ENCODE data around the gene KIF24. TPM values are rescaled to one million over a fixed set of nuclear protein-coding genes. Genes with fewer than 3 reads are reported as not detected.

The KIF24 gene
- total RNA-seq, 1 experiment from 2014 or later, result 4.2 TPM

DNA sequence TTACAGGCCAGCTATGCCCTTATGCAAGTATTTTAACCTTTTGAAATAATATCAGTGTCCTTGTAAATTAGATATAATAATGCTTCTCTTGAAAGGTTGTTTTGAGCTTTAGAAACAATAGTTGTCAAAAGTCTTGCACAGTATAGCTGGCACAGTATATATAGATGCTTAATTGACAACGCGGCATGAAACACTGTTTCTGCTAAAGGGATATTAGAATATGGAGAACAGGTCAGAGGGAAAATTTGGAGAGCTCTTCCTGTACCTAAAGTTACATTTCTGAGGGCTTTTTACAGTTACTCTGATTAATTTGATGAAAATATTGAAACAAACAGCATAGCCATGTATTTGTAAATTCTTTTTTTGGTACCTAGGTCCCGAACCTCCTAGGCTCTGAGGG lies 4.8 kb upstream of the KIF24 start:
- no TSS peak for BruUV-seq (replicated peaks)
- no peak for DNase-seq
- Mint-ChIP-seq H3K9me3 (ENCODE audit: low read depth, unreplicated experiment) (no peaks in the 10 kb centered on the region), H3K27me3 (ENCODE audit: unreplicated experiment) (no peaks in the 10 kb centered on the region), H3K4me3 (ENCODE audit: low read depth, unreplicated experiment) (no peak overlapping the region), H3K27ac (ENCODE audit: unreplicated experiment) (no peak overlapping the region), H3K36me3 (ENCODE audit: insufficient read depth, unreplicated experiment) (peaks cover 14% of the 10 kb centered on the region), H3K4me1 (ENCODE audit: low read depth, unreplicated experiment) (peaks cover 7% of the 10 kb centered on the region)
- TF ChIP-seq, protein P1, sequence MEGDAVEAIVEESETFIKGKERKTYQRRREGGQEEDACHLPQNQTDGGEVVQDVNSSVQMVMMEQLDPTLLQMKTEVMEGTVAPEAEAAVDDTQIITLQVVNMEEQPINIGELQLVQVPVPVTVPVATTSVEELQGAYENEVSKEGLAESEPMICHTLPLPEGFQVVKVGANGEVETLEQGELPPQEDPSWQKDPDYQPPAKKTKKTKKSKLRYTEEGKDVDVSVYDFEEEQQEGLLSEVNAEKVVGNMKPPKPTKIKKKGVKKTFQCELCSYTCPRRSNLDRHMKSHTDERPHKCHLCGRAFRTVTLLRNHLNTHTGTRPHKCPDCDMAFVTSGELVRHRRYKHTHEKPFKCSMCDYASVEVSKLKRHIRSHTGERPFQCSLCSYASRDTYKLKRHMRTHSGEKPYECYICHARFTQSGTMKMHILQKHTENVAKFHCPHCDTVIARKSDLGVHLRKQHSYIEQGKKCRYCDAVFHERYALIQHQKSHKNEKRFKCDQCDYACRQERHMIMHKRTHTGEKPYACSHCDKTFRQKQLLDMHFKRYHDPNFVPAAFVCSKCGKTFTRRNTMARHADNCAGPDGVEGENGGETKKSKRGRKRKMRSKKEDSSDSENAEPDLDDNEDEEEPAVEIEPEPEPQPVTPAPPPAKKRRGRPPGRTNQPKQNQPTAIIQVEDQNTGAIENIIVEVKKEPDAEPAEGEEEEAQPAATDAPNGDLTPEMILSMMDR (IDR thresholded peaks at IDR 0.05; ENCODE audit: unreplicated experiment), result no peak
- CTCF ChIA-PET, result interaction anchor here (0.8 kb wide), 1 partner anchor 42 kb away, joined by 3 read pairs; no protein-coding TSS in a partner anchor
- intact Hi-C loops (cut with micrococcal nuclease; ENCODE audit: unreplicated experiment), result loop anchor here (2.0 kb wide), 1 partner anchor 45 kb away; no protein-coding TSS in a partner anchor

DNA sequence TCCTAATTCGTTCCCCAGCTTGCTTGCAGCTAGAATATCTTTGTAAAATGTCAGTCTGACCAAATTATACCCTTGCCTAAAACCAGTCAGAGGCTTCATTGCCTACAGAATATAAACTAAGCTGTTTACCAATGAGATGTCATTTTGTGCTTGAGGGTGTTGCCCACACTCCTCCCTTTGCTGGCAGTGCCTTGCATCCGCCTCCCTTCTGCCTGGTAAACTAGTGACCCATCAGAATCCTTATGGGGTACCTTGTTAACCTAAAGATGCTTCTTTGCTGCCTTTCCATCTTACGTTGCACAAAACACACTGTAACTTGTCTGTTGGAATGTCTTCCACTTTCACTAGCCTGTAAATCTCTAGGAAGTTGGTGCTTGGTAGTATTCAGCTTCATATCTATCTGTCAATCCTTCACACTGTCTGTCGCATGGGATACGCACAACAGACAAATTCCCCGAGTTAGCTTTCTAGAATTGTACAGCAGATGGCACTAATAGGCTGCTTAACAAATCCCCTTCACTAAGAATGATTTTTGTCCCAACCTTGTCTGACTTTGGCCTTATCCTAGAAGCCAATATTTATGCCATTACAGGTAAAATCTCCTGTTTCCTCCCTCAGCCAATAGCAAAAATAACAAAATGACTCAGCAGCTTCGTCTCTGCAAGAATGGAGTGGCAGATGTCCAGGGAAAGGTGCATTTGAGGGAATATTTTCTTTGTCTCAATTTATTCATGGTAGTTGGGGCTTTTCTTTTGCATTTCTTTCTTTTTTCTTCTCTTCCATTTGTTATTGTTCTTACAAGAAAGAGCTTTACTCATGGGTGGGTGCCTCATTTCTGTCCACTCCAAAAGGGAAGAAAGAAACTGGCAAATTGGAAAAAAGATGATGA lies 3.3 kb upstream of the KIF24 start:
- CTCF ChIA-PET, result interaction anchor here (0.9 to 1.6 kb wide), 2 partner anchors 44 to 47 kb away, joined by 5 read pairs; partner anchors contain the start of gene MYORG
- peaks cover 19% of the 10 kb centered on the region for H3K36me3 Mint-ChIP-seq (ENCODE audit: insufficient read depth, unreplicated experiment)
- no peaks in the 10 kb centered on the region for H3K9me3 Mint-ChIP-seq (ENCODE audit: low read depth, unreplicated experiment)
- no peak overlapping the region for H3K27ac Mint-ChIP-seq (ENCODE audit: unreplicated experiment)
- H3K27me3 Mint-ChIP-seq (ENCODE audit: unreplicated experiment), result no peaks in the 10 kb centered on the region
- no peak overlapping the region for H3K4me3 Mint-ChIP-seq (ENCODE audit: low read depth, unreplicated experiment)
- H3K4me1 Mint-ChIP-seq (ENCODE audit: low read depth, unreplicated experiment), result peaks cover 14% of the 10 kb centered on the region
- DNase-seq, result no peak
- no TSS peak for BruUV-seq (replicated peaks)
- intact Hi-C loops (cut with micrococcal nuclease; ENCODE audit: unreplicated experiment), result loop anchor here (2.0 kb wide), 1 partner anchor 46 kb away; no protein-coding TSS in a partner anchor
- TF ChIP-seq, protein P1 (IDR thresholded peaks at IDR 0.05; ENCODE audit: unreplicated experiment), result no peak

DNA sequence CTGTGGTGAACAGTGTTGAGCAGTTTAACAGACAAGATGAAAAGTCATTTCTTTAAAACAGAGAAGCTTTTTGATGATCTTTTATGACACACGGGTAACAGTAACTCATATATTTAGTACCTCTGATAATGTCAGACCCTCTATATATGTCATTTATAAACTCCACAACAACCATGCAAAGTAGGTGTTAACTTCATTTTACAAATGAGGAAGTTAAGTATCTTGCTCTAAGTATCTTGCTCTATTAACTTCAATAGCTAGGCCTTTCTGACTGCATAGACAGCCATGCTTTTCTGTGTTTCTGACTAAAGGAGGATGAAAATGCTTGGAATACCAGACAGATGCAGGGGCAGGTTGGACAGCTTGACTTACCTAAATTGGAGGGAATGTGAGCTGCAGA lies 2.1 kb upstream of the KIF24 start:
- no peaks in the 10 kb centered on the region for H3K9me3 Mint-ChIP-seq (ENCODE audit: low read depth, unreplicated experiment)

DNA sequence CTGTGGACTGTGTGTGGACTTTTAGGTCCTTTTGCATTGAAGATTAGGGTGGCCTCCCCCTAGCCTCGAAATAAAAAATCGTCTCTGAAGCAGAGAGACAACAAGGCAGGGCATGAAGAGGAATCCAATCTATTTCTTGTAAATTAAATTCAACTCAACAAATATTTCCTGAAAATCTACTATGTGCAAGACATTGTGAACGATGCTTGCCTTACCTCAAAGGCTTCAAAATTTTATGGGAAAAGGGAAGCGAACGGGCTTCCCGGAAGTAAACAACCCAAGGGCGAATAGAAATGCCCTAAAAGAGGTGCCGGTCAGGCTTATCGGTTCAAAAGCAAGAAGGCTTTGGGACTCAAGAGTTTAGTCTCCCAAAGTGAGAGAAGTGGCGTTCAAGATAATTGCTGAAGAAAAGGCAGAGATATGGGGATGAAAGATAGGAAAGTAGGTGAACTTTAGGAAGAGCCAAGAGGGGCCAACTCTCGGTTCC lies 525 bp downstream of the KIF24 start:
- TSS peak; percentile 69 for BruUV-seq (replicated peaks)
- Mint-ChIP-seq H3K27me3 (ENCODE audit: unreplicated experiment) (no peaks in the 10 kb centered on the region), H3K27ac (ENCODE audit: unreplicated experiment) (peak overlapping the region; percentile 87), H3K36me3 (ENCODE audit: insufficient read depth, unreplicated experiment) (peaks cover 19% of the 10 kb centered on the region), H3K4me1 (ENCODE audit: low read depth, unreplicated experiment) (peaks cover 15% of the 10 kb centered on the region), H3K4me3 (ENCODE audit: low read depth, unreplicated experiment) (peak overlapping the region; percentile 89), H3K9me3 (ENCODE audit: low read depth, unreplicated experiment) (no peaks in the 10 kb centered on the region)
- intact Hi-C loops (cut with micrococcal nuclease; ENCODE audit: unreplicated experiment), result no loop called here
- DNase-seq, result no peak
- CTCF ChIA-PET, result no interaction called here
- TF ChIP-seq, protein P1 (IDR thresholded peaks at IDR 0.05; ENCODE audit: unreplicated experiment), result no peak

More for the DNA sequence above, 2.1 kb upstream of the KIF24 start:
- H3K27me3 Mint-ChIP-seq (ENCODE audit: unreplicated experiment), result no peaks in the 10 kb centered on the region
- no peak overlapping the region for H3K4me3 Mint-ChIP-seq (ENCODE audit: low read depth, unreplicated experiment)
- intact Hi-C loops (cut with micrococcal nuclease; ENCODE audit: unreplicated experiment), result no loop called here
- peaks cover 15% of the 10 kb centered on the region for H3K4me1 Mint-ChIP-seq (ENCODE audit: low read depth, unreplicated experiment)
- TF ChIP-seq, protein P1 (IDR thresholded peaks at IDR 0.05; ENCODE audit: unreplicated experiment), result no peak
- CTCF ChIA-PET, result interaction anchor here (1.1 kb wide), 1 partner anchor 16 kb away, joined by 11 read pairs; no protein-coding TSS in a partner anchor
- no peak overlapping the region for H3K27ac Mint-ChIP-seq (ENCODE audit: unreplicated experiment)
- DNase-seq, result no peak
- BruUV-seq (replicated peaks), result no TSS peak
- H3K36me3 Mint-ChIP-seq (ENCODE audit: insufficient read depth, unreplicated experiment), result peaks cover 19% of the 10 kb centered on the region

All from Calu3 (cell line).